ENCODE results near the gene FAM131B.
"Not testable (repeated sequence)": the region's sequence is repeated elsewhere in the genome, so short reads cannot be mapped to it uniquely, and the experiment has no call there.

Gene FAM131B

DNA sequence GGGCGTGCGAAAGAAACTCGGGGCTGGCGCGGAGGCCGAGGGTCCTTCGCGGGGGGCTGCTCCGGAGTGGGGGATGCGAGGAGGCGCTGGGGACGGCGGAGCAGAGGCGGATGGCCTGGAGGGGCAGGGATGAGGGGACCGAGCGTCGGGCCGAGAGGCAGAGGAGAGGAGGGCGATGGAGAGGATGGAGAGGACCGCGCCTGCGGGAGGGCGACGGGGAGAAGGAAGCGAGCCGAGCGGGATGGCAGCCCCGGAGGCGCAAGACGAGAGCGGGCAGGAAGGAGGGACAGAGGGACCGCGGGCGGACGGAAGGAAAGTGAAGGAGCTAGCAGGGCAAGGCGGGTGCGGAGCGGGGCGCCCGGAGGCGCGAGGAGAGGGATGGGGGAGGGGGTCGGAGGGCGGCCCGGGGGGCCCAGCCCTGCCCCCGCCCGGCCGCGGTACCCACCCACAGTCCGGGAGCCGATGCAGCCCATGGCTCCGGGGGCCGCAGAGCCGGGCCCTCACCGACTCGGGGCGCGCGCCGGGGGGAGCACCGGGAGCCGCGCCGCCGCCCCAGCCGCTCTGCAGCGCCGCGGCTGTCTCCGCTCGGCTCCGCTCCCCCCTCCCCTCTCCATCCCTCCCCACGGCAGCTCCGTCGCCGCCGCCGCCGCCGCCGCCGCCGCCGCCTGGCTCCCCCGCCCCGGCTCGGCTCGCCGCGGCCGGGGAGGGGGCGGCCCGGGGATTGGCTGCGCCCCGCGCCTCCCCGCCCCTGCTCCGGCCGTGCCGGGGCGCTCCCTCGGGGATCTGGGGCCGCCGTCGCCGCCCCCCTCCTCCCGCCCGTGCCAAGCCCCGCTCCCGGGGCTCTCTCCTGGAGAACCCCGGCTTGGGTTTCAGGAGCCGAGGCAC lies at the start of gene FAM131B:
Gene FAM131B, minus strand, starts transcription at position 583 of the 885 bp plus-strand sequence. Its CDS starts 110 bp downstream, at position 473.
- no peak for DNase-seq

- DNase-seq, result no peak
Measured at GRCh38 chr7:143411976-143412708, 49.6 kb upstream of the FAM131B start.

DNA sequence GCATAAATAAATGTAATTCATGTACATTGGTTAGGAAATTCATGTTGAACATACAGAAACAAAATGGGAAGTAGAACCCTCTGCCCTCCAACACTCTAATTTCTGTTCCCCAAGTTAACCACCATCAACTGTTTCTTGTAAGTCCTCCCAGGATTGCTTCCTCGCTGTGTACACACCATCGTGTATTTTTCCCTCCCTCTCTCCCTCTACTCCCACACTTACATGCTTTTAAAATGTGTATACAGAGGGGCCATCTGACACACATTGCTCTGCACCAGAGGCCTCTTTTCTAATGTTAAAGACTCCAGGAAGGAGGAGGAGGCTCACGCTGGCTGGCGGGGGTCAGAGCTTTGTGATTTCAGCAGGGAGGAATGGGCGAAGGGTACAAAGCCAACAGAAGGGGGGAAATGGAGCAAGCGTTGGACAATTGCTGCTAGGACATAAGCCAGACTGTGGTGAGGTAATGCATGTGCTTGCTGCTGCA lies 48.0 kb upstream of the FAM131B start:
- no peak for DNase-seq

DNA sequence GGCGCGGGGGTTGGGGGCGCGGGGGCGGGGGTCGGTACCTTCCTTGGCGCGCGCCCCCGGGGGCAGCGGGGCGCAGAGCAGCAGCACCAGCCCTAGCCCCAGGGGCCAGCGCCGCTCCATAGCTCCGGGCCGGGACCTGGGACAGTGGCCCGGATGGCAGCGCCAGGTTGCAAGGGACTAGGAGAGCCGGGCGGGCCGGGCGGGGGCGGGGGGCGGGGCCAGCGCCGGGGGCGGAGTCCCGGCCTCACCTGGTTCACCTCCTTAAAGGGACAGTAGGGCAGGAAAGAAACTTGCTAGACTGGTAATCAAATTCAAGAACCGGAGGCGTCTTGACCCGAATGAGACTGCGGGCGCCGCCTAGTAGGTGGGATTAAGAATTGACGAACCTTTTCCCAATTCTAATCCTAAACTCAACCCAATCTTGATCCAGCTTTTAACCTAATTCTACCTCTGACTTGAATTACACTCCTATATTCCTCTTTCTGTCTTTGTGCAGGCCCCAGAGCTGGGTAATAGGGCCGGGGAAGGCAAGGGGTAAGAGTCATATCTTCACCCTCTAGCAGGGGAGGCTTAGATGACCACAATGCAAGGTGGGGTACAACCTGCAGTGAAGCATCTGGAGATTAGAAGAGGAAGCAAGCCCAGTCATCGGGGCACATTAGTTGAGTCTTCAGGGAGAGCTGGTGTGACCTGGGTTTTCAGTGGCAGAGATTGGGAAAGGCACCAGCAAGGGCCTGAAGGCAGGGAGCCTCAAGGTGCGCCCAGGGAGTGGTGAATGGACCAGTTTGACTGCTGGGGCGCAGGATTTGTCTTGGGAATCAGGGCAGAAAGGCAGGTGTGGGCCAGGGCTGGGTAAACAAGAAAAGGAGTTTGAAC lies 46.4 kb upstream of the FAM131B start, which contains the start of gene EPHA1:
Gene EPHA1, minus strand, starts transcription at position 171 of the 876 bp plus-strand sequence. Its CDS starts 51 bp downstream, at position 120.
- DNase-seq, result peak; percentile 22

- no peak for DNase-seq
Measured at GRCh38 chr7:143408252-143408685, 45.8 kb upstream of the FAM131B start.

GRCh38 chr7:143407287-143408251 lies 45.1 kb upstream of the FAM131B start:
- DNase-seq, result no peak

DNA sequence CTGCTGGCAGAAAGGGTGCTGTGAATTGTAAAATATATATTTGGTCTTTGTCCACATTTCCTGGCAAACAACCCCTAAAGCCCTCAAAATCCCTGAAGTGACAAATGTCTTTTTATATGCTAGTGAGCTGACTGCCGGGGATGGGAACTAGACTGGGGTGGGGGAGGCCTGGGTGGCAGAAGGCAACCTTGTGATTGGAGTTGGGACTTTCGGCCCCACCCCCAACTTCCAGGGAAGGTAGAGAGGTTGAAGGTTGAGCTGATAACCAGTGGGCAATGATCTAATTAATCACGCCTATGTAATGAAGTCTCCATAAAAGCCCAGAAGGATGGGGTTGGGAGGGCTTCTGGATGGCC lies 43.5 kb upstream of the FAM131B start:
- DNase-seq, result no peak

DNA sequence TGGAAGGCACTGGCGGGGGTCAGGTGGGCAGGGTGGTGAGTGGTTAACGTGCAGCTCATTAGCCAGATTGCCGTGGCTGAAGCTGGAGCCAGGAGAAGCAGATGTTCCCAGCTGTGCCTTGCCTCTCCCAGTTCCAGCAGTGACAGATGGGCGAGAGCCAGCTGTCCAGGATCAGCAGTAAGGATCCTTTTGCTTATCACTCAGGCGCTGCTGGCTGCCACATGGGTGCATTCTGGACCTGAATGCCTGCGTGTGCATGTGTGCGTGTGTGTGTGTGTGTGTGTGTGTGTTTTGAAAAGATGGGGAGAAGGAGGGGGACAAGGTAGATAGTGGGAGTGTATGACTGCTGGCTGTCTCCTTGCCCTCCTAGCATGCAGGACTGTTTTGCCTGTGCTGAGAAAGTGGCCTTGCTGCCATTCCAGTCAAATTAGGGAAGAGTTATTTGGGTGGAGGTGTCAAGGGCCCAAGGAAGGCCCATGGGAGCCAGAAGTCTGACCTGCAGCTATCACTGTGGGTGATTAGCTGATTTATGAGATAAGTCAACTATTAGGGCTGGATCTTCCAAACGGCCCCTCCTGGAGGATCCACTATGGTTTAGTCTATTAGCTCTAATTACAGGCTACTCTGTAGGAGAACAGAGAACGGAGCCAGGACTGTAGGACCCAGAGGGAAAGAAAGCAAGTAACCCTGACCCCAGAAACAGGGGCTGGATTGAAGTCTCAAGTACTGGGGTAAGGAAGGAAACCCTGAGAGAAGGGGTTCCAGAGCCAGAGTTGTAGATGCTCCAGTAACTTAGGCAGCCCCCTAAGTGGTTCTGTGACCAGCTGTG lies 42.9 kb upstream of the FAM131B start:
- no peak for DNase-seq

DNA sequence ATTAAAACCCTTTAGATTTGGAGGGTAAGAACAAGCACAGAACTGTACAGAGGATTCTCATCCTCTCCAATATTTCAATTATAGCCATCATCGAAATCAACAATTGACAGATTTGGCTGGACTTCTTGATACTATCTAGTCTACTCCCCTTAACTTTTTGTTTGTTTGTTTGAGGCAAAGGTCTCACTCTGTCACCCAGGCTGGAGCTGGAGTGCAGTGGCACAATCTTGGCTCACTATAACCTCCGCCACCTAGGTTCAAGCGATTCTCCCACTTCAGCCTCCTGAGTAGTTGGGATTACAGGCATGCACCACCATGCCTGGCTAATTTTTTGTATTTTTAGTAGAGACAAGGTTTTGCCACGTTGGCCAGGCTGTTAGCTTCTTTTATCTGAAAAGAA lies 39.7 kb upstream of the FAM131B start:
- DNase-seq, result not testable (repeated sequence)

DNA sequence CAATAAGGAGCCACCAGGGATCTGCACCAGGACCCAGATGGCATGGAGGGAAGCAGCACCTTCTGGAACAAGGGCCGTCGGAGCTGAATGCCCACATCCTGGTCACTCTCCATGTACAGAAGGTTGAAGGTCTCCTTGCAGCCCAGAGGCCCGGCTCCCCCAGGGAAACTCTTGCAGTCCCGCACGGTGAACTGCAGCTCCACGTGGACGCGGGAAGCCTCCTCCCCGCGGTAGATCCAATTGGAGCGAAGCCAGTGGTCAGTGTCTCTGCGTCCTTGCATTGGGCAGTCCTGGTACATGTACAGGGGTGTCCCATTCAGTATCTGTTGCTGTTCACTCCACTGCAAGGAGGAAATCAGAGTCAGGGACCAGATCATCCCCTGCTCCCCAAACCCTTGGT lies 38.8 kb upstream of the FAM131B start:
- no peak for DNase-seq

GRCh38 chr7:143399642-143400041 lies 37.1 kb upstream of the FAM131B start:
- DNase-seq, result no peak

GRCh38 chr7:143399151-143399550 lies 36.6 kb upstream of the FAM131B start:
- DNase-seq, result no peak

DNA sequence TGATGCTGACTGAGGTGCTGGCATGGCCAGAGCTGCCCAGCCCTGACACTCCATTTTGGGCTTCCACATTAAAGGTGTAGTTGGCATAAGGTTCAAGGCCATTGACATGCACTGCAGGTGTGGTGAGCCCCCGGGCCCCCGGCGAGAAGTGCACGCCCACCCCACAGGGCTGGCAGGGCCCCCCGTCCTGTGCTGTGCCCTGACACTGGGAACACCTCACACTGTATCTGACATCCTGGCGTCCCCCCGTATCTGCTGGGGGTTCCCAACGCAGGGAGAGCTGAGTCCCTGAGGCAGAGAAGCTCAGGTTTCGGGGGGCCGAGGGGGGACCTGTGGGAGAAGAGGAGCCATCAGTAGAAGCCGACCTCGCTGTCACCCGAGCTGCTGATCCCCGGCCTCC lies 36.1 kb upstream of the FAM131B start:
- DNase-seq, result no peak

- no peak for DNase-seq
Measured at GRCh38 chr7:143397710-143398530, 35.4 kb upstream of the FAM131B start.

- no peak for DNase-seq
Measured at GRCh38 chr7:143396625-143397556, 34.4 kb upstream of the FAM131B start.

- DNase-seq, result no peak
Measured at GRCh38 chr7:143396182-143396581, 33.7 kb upstream of the FAM131B start.

DNA sequence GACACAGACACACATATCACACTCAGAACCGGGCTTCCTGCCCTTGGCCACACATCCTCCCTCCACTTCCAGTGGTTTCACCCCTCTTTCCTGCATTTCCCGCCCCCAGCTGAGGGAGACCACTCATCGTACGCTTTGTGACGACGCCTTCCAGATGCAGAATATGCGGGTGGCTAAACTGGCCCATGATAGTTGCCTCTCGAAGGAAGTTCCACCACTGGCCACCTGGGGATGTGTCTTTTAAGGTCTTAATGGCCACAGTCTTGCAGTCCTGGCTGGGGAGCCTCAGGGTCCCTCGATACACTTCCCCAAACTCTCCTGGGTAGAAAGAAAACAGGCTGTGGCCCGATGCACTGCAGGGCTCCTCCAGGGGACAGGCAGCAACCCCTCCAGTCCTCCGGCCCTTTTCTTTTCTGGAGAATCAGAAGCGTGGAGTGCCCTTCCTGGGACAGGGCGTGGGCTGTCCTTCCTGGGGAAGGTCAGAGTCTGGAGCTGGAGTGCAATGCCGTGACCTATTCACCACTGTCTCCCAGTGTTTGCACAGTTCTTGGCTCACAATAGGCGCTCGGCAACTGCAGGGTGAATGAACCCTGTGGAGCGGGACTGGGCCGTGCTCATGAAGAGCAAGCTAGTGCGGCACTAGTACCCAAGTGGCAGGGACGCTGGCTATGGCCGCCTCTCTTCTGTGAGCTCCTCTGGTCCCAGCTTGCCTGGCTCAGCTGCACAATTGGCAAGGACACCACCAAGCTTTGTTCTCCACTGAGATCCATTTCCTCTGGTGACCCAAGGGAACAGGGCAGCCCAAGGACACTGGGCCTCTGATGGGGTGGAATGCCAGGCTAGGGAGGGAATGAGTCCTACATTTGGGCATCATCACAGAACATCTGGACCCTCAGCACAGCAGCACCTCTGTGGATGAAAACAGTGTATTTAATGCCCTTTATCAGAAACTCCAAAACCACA lies 33.0 kb upstream of the FAM131B start:
- peak; percentile 13 for DNase-seq

Data from hematopoietic multipotent progenitor cell treated with erythropoietin and hydrocortisone succinate and interleukin-3 and kit ligand, for 8 days (in vitro differentiated cells).